Testis (tissue), 3 donors: ENCODE data around the gene CARD19. TPM values are rescaled to one million over a fixed set of nuclear protein-coding genes. Genes with fewer than 3 reads are reported as not detected.

Experiments used
- DNase-seq: peaks from one replicate; pipeline ENCODE4 v3.0.0-alpha.2; 2019
- H3K27ac ChIP-seq, 2 donors: fragments of 200-600 bp; sonication (generic); one replicate each; pipeline ENCODE4 v1.5.1; 2019
- H3K27me3 ChIP-seq: fragments of 200-600 bp; sonication (generic); one replicate; pipeline ENCODE4 v1.5.1; 2019
- H3K36me3 ChIP-seq: fragments of 200-600 bp; sonication (generic); one replicate; pipeline ENCODE4 v1.5.1; 2017; ENCODE audit warnings: low read depth; ENCODE audit errors: missing control alignments
- H3K4me1 ChIP-seq: fragments of 200-600 bp; sonication (generic); one replicate; pipeline ENCODE4 v1.5.1; 2019
- H3K4me3 ChIP-seq, 2 donors: fragments of 200-600 bp; sonication (generic); one replicate each; pipeline ENCODE4 v1.5.1; 2017 to 2019
- H3K9me3 ChIP-seq: fragments of 200-600 bp; sonication (generic); one replicate; pipeline ENCODE4 v1.5.1; 2017
- CTCF ChIP-seq, 3 experiments: fragments of 450-650 bp in 2 of 3; fragments of 200-600 bp in 1 of 3; sonication (generic) in 1 of 3; IDR thresholded peaks; one replicate each; pipeline ENCODE4 v1.5.1; 2016 to 2019; ENCODE audit warnings: antibody characterized with exemption in 3 of 3, mild to moderate bottlenecking in 2 of 3, moderate library complexity in 1 of 3
- POLR2A ChIP-seq: fragments of 450-650 bp; IDR thresholded peaks from one replicate; pipeline ENCODE4 v1.6.1; 2017; ENCODE audit warnings: antibody characterized with exemption, mild to moderate bottlenecking, moderate library complexity
- WGBS, 2 donors: methylation state at CpG; one replicate each; pipeline ENCODE4 v1.1.5; 2018; 5-methylcytosine and 5-hydroxymethylcytosine counted together
- intact Hi-C: fragments of 100-400 bp; cut with DNase I; formaldehyde crosslinking; loops from one replicate; pipeline ENCODE4 v1.15.1; 2023; ENCODE audit warnings: low total_unique reads
- polyA plus RNA-seq: library from polyadenylated mRNA; stranded (reverse); fragments of 350-450 nt; fragmentation: Illumina TruSeq; extraction: RNeasy Lipid Tissue Mini Kit (QIAGEN cat#74804); gene quantifications from one replicate; pipeline ENCODE4 v1.2.3, GENCODE V29; 2014; ENCODE audit warnings: low read depth, low replicate concordance; ENCODE audit not compliant: insufficient read depth
- total RNA-seq, 2 donors: library from RNA; depleted of rRNA; stranded (reverse); fragments of >200 nt; gene quantifications; one replicate each; pipeline ENCODE4 v1.2.3, GENCODE V29; 2016

Gene CARD19
- total and polyA plus RNA-seq, 3 donors from 2014 or later: 99.4 to 147 (median 138) TPM

GRCh38 chr9:93156475-93157008, 60.5 kb downstream of the CARD19 start:
- WGBS, 2 donors: 90 to 94% methylated on average over 8 to 11 of the region's 11 CpGs
- Histone ChIP-seq H3K27ac (no peak overlapping the region), H3K4me1 (no peaks in the 10 kb centered on the region), H3K27me3 (no peaks in the 10 kb centered on the region), H3K4me3 (no peak overlapping the region), H3K9me3 (no peaks in the 10 kb centered on the region), H3K36me3 (no peaks in the 10 kb centered on the region)
- intact Hi-C loops: no loop called here
- TF ChIP-seq POLR2A (no peak), CTCF (IDR thresholded peaks at IDR 0.05) (no peak)
- DNase-seq: no peak

- peak; percentile 90 for DNase-seq
- intact Hi-C loops: loop anchor here (5.0 kb wide), 1 partner anchor 142 kb away; no protein-coding TSS in a partner anchor
- H3K4me1 ChIP-seq: no peaks in the 10 kb centered on the region
- whole genome bisulfite sequencing, 2 donors: 20 to 32% methylated on average over 19 of the region's 19 CpGs
- peak; percentile 87 to 95 (median 87) for TF ChIP-seq CTCF (IDR thresholded peaks at IDR 0.05)
- no peak for TF ChIP-seq POLR2A
- no peak overlapping the region for H3K27ac ChIP-seq
- H3K4me3 ChIP-seq: no peak overlapping the region
- no peaks in the 10 kb centered on the region for H3K36me3 ChIP-seq
- H3K9me3 ChIP-seq: no peaks in the 10 kb centered on the region
- H3K27me3 ChIP-seq: no peaks in the 10 kb centered on the region
Measured at GRCh38 chr9:93159601-93160471, 63.8 kb downstream of the CARD19 start.

GRCh38 chr9:93161786-93162562, 66.0 kb downstream of the CARD19 start:
- intact Hi-C loops: loop anchor here (5.0 kb wide), 1 partner anchor 140 kb away; no protein-coding TSS in a partner anchor
- H3K4me3 ChIP-seq: no peak overlapping the region
- no peaks in the 10 kb centered on the region for H3K27me3 ChIP-seq
- DNase-seq: no peak
- 66 to 70% methylated on average over 11 of the region's 11 CpGs for WGBS, 2 donors
- TF ChIP-seq CTCF (IDR thresholded peaks at IDR 0.05) (no peak), POLR2A (no peak)
- no peak overlapping the region for H3K27ac ChIP-seq
- no peaks in the 10 kb centered on the region for H3K4me1 ChIP-seq
- no peaks in the 10 kb centered on the region for H3K36me3 ChIP-seq
- no peaks in the 10 kb centered on the region for H3K9me3 ChIP-seq

Other genes with a start within 250 kb of the CARD19 start
- gene ZNF484, start 218.2 kb upstream of the CARD19 start, total RNA-seq: 10 to 100 TPM; 10.4 to 10.5 TPM
- gene ZNF484, start 218.2 kb upstream of the CARD19 start, polyA plus RNA-seq: 2.5 TPM
- 10 to 100 TPM; 12.8 to 14.3 TPM for gene FGD3, start 148.7 kb upstream of the CARD19 start, total RNA-seq
- 14.0 TPM for gene FGD3, start 148.7 kb upstream of the CARD19 start, polyA plus RNA-seq
- 100 to 1,000 TPM; 282 to 537 TPM for gene SUSD3, start 37.5 kb upstream of the CARD19 start, total RNA-seq
- gene SUSD3, start 37.5 kb upstream of the CARD19 start, polyA plus RNA-seq: 172 TPM
- 100 to 1,000 TPM; 148 to 152 TPM for gene NINJ1, start 38.0 kb downstream of the CARD19 start, total RNA-seq
- 99.3 TPM for gene NINJ1, start 38.0 kb downstream of the CARD19 start, polyA plus RNA-seq
- 10 to 100 TPM; 50.5 to 91.1 TPM for gene WNK2, start 87.9 kb downstream of the CARD19 start, total RNA-seq
- gene WNK2, start 87.9 kb downstream of the CARD19 start, polyA plus RNA-seq: 29.0 TPM